Tibial nerve (tissue), 3 donors: Measurements from ENCODE around the gene IDH3G.
A peak's percentile ranks its signal among the peaks of the same experiment; 100 is the strongest.

ENCODE experiments used
- CTCF ChIP-seq, 5 experiments: fragments of 200-600 bp in 3 of 5; fragments of 450-650 bp in 2 of 5; sonication (generic) in 3 of 5; IDR thresholded peaks; one replicate each; pipeline ENCODE4 v1.5.1; 2016 to 2019; ENCODE audit warnings: antibody characterized with exemption in 5 of 5, mild to moderate bottlenecking in 3 of 5, moderate library complexity in 2 of 5
- POLR2A ChIP-seq, 2 donors: fragments of 450-650 bp; IDR thresholded peaks; one replicate each; pipeline ENCODE4 v1.6.1; 2017; ENCODE audit warnings: antibody characterized with exemption in 2 of 2, mild to moderate bottlenecking in 2 of 2, moderate library complexity in 2 of 2

- no peak for TF ChIP-seq POLR2A (IDR thresholded peaks at IDR 0.05)
- peak in 1 of 5 experiments; percentile 9 for TF ChIP-seq CTCF (IDR thresholded peaks at IDR 0.05)
These were observed 49.7 kb downstream of the IDH3G start for GRCh38 chrX:153744210-153745066.
